ENCODE measurements around the gene CLPSL2.
"Not testable (repeated sequence)": the region's sequence is repeated elsewhere in the genome, so short reads cannot be mapped to it uniquely, and the experiment has no call there.

CLPSL2 gene

GRCh38 chr6:35776364-35777215 lies at the start of gene CLPSL2:
Gene CLPSL2, plus strand, starts transcription at chr6:35776598. Its CDS starts 21 bp downstream, at chr6:35776619.
- DNase-seq: peak; percentile 40

DNA sequence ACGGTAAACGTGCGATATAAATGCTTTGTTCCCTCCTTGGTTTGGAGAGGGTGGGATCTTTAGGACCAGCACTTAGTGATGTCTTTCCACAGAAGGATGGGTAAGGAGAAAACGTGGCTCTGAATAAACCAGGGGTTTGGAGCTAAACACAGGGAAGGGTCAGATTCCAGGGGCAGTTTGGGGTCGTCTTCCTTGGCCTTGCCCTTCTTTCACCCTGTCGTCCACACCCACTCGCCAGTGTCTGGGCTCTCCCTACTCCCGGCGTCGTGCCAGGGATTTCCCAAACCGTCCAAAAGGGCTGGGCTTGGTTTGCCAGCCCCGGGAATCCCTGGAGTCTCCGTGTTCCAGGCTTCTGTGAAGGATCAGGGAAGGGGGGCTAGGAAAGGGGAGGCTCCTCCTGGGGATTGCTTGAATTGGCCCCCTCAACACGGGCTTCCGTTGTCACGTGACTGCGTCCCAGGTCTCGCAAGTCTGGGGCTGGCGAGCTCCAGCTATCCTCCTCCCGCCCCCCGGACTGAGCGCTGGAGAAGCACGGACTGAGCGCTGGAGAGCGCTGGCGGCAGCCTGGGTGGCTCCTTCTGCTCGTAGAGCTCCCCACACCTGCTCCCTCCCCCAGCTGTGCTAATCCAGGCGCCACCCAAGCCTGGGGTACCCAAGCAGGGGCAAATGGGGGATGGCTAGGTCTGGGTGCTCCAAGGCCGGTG lies 49.0 kb upstream of the CLPSL2 start:
- peak; percentile 92 for DNase-seq

DNA sequence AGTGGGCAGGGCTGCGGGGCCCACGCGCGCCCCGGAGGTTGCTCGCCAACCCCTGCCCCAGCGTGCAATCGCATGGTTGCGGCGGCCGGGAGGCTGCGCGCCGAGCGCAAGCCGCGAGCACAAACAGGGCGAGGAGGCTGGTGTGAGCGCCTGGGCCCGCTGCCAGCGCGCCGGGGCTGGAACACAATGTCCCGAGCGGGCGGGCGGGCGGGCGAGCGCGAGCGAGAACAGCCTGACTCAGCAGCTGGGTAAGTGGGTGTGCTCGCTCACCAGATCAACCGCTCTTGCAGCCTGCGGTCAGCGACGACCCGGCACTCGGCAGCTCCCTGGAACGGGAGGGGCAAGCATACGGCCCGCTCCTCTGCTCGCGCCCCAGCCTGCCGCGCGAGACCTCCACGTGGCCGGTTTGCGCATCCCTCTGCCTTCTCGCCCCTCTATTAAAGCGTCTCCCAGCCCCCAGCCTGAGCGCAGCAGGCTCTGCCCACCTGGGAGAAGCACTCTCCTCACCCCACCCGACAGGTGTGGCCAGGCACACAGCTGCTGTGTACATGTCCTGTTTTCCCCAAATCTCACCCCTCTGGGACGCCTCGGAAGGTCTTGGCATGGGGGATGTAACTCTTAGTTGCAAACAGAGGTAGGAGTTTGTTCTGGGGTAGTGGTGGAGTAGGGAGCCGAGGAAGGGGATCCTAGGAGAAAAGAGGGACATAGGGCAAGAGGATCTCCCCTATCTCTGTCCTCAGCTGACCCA lies 48.3 kb upstream of the CLPSL2 start:
- peak; percentile 99 for DNase-seq

- DNase-seq: peak; percentile 86
These were observed 47.4 kb upstream of the CLPSL2 start for GRCh38 chr6:35728683-35729678.

DNA sequence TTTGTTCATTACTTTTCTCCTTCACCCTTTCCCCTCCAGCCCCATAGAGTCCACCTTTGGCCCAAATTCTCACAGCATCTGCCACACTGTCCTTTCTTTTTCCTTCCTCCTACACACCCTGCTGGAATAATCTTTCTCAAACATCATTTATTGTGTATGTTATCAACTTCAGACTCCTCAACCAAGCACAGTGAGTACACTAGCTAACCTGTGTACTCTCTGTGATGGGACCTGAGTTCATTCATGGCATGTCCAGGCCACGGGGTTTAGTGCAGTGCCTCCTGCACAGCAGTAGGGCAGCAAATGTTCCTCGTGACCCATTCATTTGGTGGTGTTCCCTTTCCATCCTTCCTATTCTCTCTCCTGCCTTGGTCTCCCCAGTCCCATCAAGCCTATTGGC lies 46.7 kb upstream of the CLPSL2 start:
- peak; percentile 46 for DNase-seq

DNA sequence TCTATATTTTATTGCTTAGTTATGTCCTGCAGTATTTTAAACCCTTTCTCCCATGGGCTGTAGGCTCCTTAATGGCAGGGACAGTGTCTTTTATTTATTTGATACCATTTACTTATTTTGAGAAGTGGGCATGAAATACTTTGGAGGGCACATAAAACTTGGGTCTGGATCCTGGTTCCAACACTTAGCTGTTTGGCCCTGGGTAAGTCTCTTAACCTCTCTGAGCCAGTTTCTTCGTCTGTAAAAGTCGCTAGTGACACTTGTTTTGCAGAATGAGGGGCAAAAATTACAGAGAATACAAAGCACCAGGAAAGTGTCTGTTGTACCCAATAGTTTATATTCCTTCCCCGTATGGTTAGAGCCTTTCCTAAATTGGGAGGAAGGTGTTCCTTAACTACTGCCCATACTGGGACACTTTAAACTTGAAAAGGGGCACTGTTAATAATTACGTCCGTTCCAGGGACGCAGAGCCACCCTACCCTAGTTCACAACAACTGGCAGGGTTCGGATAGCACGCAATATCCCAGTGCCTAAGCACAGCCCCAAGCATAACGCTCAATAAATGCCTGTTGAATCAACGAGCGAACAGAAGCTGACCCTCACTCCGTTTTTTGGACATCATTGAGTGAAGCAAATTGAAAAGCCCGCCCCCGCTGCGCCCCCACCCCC lies 45.5 kb upstream of the CLPSL2 start:
- DNase-seq: peak; percentile 36

- DNase-seq: peak; percentile 98
These were observed 45.0 kb upstream of the CLPSL2 start for GRCh38 chr6:35731414-35731735.

DNA sequence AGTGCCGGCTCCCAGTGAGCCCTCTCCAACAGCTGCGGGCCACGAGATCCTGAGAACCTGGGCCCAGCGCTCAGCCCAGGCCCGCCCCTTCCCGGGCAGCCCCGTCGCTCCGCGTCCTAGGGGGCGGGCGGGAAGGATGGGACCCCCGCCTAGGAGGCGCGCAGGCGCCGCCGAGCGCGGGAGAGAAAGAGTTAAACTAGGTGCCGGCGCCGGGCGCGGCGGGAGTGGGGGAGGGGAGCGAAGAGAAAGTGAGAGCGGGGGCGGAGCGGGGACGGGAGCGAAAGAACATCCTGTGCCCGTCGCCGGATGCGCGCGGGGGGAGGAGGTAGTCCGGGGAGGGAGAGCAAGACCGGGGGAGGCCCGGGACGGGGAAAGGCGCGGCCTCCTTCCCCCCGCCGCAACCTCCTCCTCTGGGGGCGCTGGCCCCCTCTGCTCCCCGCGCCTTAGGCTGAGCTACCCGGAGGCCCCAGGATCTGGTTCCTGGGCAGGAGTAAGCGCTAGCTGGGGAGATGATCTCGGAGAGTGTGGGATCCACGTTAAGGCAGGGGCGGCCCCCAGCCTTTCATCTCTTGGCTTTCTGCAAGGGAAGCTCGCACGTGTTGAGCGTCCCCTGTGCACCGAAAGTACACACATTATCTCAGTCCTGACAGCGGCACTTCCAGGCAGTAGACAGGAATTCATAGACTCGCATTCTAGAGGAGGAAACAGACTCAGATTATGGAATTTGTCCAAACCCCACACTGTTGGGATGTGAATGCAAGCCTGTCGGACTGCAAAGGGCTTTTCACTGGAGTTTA lies 44.5 kb upstream of the CLPSL2 start:
- peak; percentile 98 for DNase-seq

DNA sequence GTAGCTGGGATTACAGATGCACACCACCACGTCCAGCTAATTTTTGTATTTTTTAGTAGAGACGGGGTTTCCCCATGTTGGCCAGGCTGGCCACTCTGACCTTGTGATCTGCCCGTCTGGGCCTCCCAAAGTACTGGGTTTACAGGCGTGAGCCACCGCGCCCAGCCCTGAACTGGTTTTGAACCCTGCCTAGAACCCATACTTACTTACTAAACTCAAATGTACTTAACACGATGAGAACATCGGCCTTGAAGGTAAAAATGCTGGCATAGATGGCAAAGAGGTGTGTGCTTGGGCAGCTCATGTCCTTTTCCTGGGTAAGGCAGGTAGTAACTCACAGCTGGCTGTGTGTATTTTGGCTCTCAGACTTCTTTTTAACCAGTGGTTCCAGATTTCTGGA lies 42.8 kb upstream of the CLPSL2 start:
- DNase-seq: no peak

DNA sequence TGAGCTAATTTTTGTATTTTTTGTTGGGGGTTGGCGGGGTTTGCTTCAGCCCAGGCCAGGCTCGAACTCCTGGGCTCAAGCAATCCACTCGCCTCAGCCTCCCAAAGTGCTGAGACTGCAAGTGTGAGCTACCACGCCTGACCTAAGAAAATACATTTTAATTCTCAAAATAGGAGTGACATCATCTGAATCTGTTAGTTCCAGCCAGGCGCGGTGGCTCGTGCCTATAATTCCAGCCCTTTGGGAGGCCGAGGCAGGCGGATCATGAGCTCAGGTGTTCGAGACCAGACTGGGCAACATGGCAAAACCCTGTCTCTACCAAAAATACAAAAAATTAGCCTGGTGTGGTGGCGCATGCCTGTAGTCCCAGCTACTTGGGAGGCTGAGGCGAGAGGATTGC lies 42.1 kb upstream of the CLPSL2 start:
- not testable (repeated sequence) for DNase-seq

DNA sequence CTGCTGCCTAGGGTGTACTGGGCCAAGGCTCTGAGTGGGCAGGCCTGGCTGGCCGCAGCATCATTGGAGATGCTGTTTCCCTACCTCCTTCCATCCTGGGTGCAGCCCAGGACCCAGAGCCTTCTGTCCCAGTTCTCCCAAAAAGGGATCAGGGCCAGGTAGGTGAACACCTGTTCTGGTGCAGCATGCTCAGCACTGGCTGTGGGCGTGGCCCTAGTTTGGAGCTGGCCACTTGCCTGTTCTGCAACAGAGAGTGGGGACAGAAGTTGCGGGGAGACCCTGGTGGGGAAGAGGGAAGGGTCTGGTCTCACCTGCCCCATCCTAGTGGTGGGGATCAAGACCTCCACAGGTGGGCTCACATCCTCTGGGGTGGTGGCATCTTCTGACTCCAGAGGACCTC lies 40.9 kb upstream of the CLPSL2 start:
- DNase-seq: no peak

- DNase-seq: peak; percentile 90
These were observed 40.0 kb upstream of the CLPSL2 start for GRCh38 chr6:35736253-35736894.

DNA sequence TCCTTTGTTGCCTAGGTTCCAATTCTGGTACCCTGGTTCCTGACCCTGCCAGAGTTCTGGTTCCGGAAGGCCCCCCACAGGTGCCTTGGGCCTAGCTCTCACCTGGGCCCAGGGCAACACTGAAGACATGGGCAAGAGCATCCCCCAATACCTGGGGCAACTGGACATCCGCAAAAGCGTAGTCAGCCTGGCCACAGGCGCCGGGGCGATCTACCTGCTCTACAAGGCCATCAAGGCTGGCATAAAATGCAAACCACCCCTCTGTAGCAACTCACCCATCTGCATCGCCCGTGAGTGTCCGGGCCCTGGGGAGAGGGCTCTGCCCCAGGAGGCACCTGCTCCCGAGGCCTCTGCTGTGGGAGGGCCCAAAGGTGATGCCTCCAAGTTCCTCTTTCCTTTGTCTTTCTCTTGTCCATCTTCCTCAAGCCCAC lies 39.4 kb upstream of the CLPSL2 start, which contains the start of gene ARMC12:
Gene ARMC12, plus strand, starts transcription at position 51 of the 431 bp plus-strand sequence. Its CDS starts 77 bp downstream, at position 128.
- DNase-seq: no peak

- peak; percentile 93 for DNase-seq
These were observed 38.8 kb upstream of the CLPSL2 start for GRCh38 chr6:35737413-35738211.

- no peak for DNase-seq
These were observed 36.5 kb upstream of the CLPSL2 start for GRCh38 chr6:35739645-35740524.

- no peak for DNase-seq
These were observed 33.6 kb upstream of the CLPSL2 start for GRCh38 chr6:35742842-35743241.

DNA sequence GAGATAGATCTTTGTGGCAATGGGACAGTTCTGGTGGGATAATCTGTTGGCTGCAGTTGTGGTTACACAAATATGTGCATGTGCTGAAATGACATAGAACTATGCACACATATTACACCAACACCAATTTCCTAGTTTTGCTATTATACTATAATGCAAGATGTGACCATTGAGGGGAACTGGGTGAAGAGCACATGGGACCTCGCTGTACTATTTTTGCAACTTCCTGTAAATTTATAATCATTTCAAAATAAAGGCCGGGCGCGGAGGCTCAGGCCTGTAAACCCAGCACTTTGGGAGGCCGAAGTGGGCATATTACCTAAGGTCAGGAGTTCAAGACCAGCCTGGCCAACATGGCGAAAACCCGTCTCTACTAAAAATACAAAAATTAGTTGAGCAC lies 30.9 kb upstream of the CLPSL2 start:
- DNase-seq: no peak

GRCh38 chr6:35746516-35746915 lies 29.9 kb upstream of the CLPSL2 start:
- no peak for DNase-seq
